Subcutaneous adipose tissue (tissue), 4 donors: ENCODE data around the gene SOAT2. TPM values are rescaled to one million over a fixed set of nuclear protein-coding genes. Genes with fewer than 3 reads are reported as not detected.

Experiments
- total RNA-seq, 4 donors: library from RNA; depleted of rRNA; stranded (reverse); fragments of >200 nt; gene quantifications; one replicate each; pipeline ENCODE4 v1.1.0, GENCODE V29; 2016
- TF ChIP-seq, protein P1 (sequence below): fragments of 450-650 bp; IDR thresholded peaks from one replicate; pipeline ENCODE4 v1.5.1; 2016; ENCODE audit warnings: low read depth, mild to moderate bottlenecking, control low read depth, antibody characterized with exemption, moderate library complexity

Gene SOAT2
- total RNA-seq, 4 donors from 2014 or later, result 0.38 TPM; not detected in 3

DNA sequence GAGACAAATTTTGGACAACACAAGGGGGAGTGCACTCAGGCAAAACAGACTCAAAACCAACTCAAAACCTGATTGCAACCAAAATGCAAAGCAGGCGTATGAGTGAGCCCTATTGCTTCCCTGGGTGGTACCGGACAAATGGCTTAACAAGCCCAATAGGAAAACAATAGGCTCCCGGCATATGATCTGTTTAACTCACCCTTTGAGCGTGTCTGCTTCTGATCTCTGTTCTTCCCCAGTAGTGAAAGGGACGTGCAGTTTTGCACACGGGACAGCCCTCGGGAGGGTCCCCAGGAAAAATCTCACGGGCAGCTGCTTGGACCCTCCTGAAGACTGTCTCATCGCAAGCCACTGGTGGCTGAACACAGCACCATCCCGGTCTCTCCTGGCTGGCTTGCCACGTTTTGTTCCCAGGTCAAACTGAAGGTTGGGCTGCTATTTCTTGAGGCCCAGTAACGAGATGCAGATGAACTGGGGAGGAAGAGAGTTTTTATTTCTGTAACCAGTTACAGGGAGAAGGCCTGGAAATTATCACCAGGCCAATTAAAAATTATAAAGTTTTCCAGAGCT, 9.9 kb downstream of the SOAT2 start:
- TF ChIP-seq, protein P1, sequence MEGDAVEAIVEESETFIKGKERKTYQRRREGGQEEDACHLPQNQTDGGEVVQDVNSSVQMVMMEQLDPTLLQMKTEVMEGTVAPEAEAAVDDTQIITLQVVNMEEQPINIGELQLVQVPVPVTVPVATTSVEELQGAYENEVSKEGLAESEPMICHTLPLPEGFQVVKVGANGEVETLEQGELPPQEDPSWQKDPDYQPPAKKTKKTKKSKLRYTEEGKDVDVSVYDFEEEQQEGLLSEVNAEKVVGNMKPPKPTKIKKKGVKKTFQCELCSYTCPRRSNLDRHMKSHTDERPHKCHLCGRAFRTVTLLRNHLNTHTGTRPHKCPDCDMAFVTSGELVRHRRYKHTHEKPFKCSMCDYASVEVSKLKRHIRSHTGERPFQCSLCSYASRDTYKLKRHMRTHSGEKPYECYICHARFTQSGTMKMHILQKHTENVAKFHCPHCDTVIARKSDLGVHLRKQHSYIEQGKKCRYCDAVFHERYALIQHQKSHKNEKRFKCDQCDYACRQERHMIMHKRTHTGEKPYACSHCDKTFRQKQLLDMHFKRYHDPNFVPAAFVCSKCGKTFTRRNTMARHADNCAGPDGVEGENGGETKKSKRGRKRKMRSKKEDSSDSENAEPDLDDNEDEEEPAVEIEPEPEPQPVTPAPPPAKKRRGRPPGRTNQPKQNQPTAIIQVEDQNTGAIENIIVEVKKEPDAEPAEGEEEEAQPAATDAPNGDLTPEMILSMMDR, result no peak

DNA sequence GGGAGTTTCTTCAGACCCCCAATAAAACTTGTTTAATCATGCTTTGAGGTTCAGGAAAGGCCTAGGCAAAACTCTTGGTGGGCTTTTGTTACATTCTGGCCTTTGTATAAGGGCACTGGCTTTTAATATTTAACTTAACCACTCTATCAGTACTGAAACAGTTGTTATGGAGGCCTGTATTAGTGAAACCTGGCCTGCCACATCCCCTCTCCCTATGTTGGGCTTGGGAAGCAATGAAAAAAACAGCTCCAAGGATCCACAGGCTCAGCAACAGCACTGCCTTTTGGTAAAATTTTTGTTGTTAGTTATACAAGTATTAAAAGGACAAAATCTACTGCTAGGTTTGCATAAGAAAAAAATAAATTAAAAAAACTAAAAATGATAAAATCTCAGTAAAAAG, 10.7 kb downstream of the SOAT2 start:
- TF ChIP-seq, protein P1, result no peak

DNA sequence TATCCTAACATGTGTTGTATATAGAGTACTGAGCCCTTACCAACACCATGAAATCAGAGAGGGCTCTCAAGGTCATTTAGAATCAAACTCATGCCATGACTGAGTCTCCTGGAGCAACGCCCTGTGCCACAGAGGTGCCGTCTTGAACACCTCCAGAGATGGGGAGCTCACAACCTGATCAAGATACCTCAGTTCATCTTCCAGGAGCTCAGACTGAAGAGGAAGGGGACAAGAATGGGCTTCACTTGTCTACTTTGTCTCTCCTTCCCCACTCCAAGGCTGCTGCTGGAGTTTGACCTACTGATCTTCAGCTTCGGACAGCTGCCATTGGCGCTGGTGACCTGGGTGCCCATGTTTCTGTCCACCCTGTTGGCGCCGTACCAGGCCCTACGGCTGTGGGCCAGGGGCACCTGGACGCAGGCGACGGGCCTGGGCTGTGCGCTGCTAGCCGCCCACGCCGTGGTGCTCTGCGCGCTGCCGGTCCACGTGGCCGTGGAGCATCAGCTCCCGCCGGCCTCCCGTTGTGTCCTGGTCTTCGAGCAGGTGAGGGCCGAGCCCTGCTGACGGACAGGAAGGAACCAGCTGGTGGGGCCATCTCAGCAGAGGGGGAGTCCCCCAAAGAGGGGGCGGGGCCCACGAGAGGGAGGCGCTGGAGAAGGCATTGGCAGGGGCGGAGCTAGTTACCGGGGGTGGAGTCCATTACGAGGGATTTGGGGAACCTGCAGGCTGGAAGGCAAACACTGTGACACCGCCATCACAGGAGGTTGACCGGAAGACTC, 12.0 kb downstream of the SOAT2 start:
- TF ChIP-seq, protein P1, result no peak

DNA sequence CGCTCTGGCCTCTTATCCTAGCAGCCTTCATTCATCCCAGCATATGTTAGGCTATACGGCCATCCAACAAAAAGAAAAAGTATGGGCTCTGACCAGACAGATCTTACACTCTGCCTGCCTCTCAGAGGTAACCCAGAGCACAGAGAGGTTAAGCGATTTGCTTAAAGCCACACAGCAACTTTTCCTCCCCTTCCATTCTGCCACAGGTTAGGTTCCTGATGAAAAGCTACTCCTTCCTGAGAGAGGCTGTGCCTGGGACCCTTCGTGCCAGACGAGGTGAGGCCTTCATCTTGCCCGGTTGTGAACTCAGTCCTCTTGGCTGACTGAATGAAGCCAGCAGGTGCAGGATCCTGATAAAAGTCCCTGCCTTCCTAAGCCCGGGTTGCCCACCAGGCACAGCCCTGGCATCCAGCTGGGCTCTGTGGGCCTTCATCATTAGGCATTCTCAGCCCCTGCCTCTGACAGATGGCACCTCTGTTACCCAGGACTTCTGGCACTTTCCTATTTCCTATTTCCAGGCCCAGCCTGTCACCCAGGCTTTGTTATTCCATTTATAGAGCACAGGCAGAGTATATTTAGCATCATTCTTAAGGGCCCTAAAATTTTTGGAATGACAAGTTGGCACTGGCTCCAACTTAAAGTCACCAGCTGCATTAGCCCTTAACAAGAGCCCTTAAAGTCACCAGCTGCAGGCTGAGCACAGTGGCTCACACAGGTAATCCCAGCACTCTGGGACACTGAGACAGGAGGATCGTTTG, 12.8 kb downstream of the SOAT2 start:
- TF ChIP-seq, protein P1, result no peak

DNA sequence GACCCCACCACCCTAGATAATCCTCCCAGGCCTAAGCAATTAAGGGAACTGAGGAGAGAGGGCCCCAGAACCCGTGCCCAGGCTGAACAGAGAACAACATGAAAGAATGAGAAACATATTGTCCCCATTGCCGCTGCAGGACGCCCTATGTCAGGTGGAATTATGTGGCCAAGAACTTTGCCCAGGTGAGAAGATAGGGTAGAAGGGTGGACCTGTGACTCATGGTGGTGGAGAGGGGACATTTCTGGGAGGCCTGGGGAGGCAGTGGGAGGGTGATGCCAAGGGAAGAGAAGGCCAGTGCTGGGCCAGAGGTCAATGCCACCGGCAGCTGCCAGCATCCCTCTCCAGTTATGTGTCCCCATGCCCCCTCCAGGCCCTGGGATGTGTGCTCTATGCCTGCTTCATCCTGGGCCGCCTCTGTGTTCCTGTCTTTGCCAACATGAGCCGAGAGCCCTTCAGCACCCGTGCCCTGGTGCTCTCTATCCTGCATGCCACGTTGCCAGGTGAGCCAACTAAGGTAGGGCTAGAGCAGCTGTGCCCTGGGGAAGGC, 15.5 kb downstream of the SOAT2 start:
- TF ChIP-seq, protein P1, result no peak

DNA sequence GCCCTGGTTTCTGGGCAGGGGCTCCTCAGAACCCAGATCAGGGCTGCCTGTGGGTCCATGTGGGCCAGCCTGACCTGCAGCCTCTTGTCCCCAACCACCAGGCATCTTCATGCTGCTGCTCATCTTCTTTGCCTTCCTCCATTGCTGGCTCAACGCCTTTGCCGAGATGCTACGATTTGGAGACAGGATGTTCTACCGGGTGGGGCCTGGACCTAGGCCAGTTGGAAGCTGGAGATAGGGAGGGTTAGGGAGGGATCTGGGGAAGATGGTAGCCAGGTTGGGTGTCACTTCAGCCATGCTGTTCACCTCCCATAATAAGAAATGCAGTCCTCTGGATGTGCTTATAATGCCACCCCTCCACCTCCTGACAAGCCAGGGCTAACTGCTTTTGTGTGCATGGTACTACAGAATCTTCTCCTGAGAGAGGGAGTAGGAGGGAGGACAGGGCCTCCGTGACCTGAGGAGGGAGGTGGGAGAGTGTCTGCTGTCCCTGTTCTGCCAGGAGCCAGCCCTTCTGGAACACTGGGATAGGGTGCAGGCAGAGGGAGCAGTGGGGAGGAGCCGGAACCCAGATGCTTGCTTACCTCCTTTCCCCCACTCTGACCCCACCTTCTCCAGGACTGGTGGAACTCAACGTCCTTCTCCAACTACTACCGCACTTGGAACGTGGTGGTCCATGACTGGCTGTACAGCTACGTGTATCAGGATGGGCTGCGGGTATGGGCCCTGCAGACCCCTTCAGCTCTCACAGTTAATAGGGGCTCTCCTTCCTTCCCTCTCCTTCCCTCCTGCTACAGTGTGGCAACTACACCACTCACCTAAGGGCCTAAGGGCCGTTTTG, 17.6 kb downstream of the SOAT2 start:
- TF ChIP-seq, protein P1, result no peak
